Measurements from ENCODE around the gene HTRA3.

DNA sequence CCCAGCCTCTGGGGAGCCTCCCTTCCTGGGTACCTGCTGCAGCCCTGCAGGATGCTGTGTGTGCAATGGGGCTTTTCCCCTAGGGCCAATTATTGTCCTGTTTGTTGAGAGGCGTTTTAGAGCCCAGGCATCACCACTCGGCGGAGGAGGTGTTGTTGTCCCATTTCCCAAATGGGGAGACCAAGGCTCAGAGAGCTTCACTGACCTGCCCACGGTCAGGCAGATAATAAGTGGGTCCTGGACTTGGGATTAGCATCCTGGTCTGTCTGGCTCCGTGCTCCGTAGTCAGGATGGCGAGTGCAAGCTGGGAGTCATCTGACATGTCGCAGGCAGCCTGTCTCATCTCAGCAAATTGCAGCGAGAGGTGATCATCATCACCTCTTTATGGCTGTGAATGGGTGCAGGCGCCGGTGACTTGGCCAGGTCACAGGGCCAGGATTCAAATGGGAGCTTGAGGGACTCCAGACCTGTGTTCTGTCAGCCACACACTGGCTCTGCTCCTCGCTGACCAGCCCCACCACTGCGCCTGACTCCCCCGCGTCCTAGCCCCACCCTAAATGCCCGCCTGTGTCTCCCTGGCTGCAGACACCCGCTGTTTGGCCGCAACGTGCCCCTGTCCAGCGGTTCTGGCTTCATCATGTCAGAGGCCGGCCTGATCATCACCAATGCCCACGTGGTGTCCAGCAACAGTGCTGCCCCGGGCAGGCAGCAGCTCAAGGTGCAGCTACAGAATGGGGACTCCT is 16.6 kb downstream of the HTRA3 start:
- TF ChIP-seq, protein P1, sequence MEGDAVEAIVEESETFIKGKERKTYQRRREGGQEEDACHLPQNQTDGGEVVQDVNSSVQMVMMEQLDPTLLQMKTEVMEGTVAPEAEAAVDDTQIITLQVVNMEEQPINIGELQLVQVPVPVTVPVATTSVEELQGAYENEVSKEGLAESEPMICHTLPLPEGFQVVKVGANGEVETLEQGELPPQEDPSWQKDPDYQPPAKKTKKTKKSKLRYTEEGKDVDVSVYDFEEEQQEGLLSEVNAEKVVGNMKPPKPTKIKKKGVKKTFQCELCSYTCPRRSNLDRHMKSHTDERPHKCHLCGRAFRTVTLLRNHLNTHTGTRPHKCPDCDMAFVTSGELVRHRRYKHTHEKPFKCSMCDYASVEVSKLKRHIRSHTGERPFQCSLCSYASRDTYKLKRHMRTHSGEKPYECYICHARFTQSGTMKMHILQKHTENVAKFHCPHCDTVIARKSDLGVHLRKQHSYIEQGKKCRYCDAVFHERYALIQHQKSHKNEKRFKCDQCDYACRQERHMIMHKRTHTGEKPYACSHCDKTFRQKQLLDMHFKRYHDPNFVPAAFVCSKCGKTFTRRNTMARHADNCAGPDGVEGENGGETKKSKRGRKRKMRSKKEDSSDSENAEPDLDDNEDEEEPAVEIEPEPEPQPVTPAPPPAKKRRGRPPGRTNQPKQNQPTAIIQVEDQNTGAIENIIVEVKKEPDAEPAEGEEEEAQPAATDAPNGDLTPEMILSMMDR (conservative IDR thresholded peaks at IDR 0.05; ENCODE audit: low read depth, low read length), result no peak
- TF ChIP-seq EZH2 (IDR thresholded peaks at IDR 0.05; ENCODE audit: borderline replicate concordance, low read depth, low read length, poor library complexity, severe bottlenecking), result no peak
